Urinary bladder (tissue), 4 donors: ENCODE results near the gene FEN1. TPM values are rescaled to one million over a fixed set of nuclear protein-coding genes. Genes with fewer than 3 reads are reported as not detected.
A peak's percentile ranks its signal among the peaks of the same experiment; 100 is the strongest.

ENCODE experiments used
- DNase-seq: peaks from one replicate; pipeline ENCODE4 v3.0.0-alpha.2; 2015; ENCODE audit errors: extremely low spot score
- H3K27ac ChIP-seq: one replicate; pipeline ENCODE4 v1.5.1; 2013; ENCODE audit warnings: low read depth, mild to moderate bottlenecking, moderate library complexity
- H3K36me3 ChIP-seq: one replicate; pipeline ENCODE4 v1.6.1; 2013; ENCODE audit warnings: mild to moderate bottlenecking, moderate library complexity; ENCODE audit not compliant: insufficient read depth
- H3K4me1 ChIP-seq: one replicate; pipeline ENCODE4 v1.6.1; 2013; ENCODE audit warnings: mild to moderate bottlenecking, moderate library complexity; ENCODE audit not compliant: insufficient read depth
- H3K4me3 ChIP-seq: one replicate; pipeline ENCODE4 v1.5.1; 2013; ENCODE audit warnings: low read depth, low read length
- WGBS: extraction: QIAGEN DNeasy Blood & Tissue Kit; methylation state at CpG from one replicate; pipeline ENCODE4 v1.1.7; 2013; 5-methylcytosine and 5-hydroxymethylcytosine counted together
- polyA plus RNA-seq: library from polyadenylated mRNA; stranded (reverse); fragments of 200-250 nt; gene quantifications from one replicate; pipeline ENCODE4 v1.2.3, GENCODE V29; 2013
- total RNA-seq: library from RNA; depleted of rRNA; stranded (reverse); fragments of >200 nt; gene quantifications from one replicate; pipeline ENCODE4 v1.2.3, GENCODE V29; 2014
- donor health status: healthy with polysubstance abuse.
- donor health status: healthy.

Gene FEN1
- total and polyA plus RNA-seq, 2 donors = 9.6 to 13.1 TPM

DNA sequence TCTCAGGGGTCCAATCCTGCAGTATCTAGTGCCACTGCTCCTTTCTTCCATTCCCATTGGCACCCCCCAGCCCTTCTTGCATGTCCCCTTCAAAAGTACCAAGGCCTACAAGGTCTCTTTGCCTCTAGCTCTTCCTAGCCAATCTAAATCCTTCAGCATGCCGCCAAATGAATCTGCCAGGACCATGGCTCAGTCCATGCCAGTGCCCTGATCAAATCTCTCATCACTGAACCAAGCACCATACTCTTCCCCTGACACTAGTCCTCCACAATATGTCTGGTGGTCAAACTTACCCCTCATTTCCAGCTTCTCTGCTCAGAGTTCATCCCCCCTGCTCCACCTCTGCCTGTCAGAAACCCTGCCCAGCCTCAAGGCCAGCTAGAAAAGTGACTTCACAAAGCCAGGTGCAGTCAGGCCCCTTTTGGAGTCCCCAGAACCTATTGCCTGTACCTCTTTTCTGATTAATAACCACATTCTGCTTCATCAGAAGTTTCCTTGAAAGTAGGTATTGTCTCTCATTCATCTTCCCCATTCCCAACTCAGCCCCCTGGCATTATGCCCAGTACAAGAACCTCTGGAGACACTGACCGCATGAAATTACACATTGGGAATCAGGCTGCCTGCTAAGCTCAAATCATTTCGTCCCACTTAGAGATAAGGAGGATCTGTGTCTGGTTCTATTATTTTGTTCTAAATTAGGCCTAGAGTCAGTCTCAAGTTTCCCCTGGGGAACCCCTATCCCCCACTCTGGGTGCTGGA lies 11.4 kb downstream of the FEN1 start:
- Histone ChIP-seq H3K4me1 (no peaks in the 10 kb centered on the region), H3K4me3 (no peak overlapping the region), H3K27ac (no peak overlapping the region), H3K36me3 (no peaks in the 10 kb centered on the region)
- no peak for DNase-seq
- 58% methylated on average over 3 of the region's 3 CpGs for WGBS

GRCh38 chr11:61805146-61805545 lies 12.4 kb downstream of the FEN1 start:
- Histone ChIP-seq H3K36me3 (no peaks in the 10 kb centered on the region), H3K4me1 (no peaks in the 10 kb centered on the region), H3K27ac (no peak overlapping the region), H3K4me3 (no peak overlapping the region)
- WGBS = 94% methylated on average over 1 of the region's 1 CpG
- DNase-seq = no peak

GRCh38 chr11:61806785-61807184 lies 14.1 kb downstream of the FEN1 start:
- no peaks in the 10 kb centered on the region for H3K4me1 ChIP-seq
- H3K36me3 ChIP-seq = no peaks in the 10 kb centered on the region
- no peak for DNase-seq
- no peak overlapping the region for H3K27ac ChIP-seq
- no peak overlapping the region for H3K4me3 ChIP-seq
- WGBS = 90% methylated on average over 5 of the region's 5 CpGs

- DNase-seq = no peak
- no peak overlapping the region for H3K4me3 ChIP-seq
- 94% methylated on average over 8 of the region's 8 CpGs for WGBS
- no peak overlapping the region for H3K27ac ChIP-seq
- no peaks in the 10 kb centered on the region for H3K4me1 ChIP-seq
- H3K36me3 ChIP-seq = no peaks in the 10 kb centered on the region
Measured at GRCh38 chr11:61810671-61811175, 18.0 kb downstream of the FEN1 start.

DNA sequence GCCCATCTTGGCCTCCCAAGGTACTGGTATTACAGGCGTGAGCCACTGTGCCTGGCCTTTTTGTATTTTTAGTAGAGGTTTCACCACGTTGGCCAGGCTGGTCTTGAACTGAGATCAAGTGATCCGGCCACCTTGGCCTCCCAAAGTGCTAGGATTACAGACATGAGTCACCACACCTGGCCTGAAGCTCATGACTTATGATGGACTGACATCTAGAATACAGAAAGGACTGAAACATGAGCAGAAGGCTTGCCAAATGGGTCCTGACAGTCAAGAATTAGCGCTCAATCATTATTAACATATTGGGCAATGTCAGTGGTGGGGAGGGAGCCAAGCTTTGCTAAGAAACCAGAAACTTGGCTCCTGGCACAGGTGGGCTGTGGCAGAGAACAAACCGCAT lies 19.1 kb downstream of the FEN1 start:
- no peak for DNase-seq
- H3K27ac ChIP-seq = no peak overlapping the region
- no peak overlapping the region for H3K4me3 ChIP-seq
- no peaks in the 10 kb centered on the region for H3K4me1 ChIP-seq
- 93% methylated on average over 5 of the region's 5 CpGs for WGBS
- H3K36me3 ChIP-seq = no peaks in the 10 kb centered on the region

GRCh38 chr11:61812736-61813411 lies 20.2 kb downstream of the FEN1 start:
- no peak overlapping the region for H3K27ac ChIP-seq
- no peaks in the 10 kb centered on the region for H3K4me1 ChIP-seq
- no peaks in the 10 kb centered on the region for H3K36me3 ChIP-seq
- WGBS = 94% methylated on average over 4 of the region's 4 CpGs
- no peak for DNase-seq
- no peak overlapping the region for H3K4me3 ChIP-seq

- H3K4me1 ChIP-seq = no peaks in the 10 kb centered on the region
- no peak overlapping the region for H3K4me3 ChIP-seq
- no peaks in the 10 kb centered on the region for H3K36me3 ChIP-seq
- WGBS = 73% methylated on average over 16 of the region's 16 CpGs
- no peak overlapping the region for H3K27ac ChIP-seq
- DNase-seq = no peak
Measured at GRCh38 chr11:61814247-61814957, 21.7 kb downstream of the FEN1 start.

GRCh38 chr11:61814958-61815789 lies 22.5 kb downstream of the FEN1 start:
- DNase-seq = no peak
- Histone ChIP-seq H3K4me1 (no peaks in the 10 kb centered on the region), H3K27ac (peak overlapping the region; percentile 89), H3K4me3 (peak overlapping the region; percentile 61), H3K36me3 (no peaks in the 10 kb centered on the region)
- WGBS = 1% methylated on average over 66 of the region's 66 CpGs

DNA sequence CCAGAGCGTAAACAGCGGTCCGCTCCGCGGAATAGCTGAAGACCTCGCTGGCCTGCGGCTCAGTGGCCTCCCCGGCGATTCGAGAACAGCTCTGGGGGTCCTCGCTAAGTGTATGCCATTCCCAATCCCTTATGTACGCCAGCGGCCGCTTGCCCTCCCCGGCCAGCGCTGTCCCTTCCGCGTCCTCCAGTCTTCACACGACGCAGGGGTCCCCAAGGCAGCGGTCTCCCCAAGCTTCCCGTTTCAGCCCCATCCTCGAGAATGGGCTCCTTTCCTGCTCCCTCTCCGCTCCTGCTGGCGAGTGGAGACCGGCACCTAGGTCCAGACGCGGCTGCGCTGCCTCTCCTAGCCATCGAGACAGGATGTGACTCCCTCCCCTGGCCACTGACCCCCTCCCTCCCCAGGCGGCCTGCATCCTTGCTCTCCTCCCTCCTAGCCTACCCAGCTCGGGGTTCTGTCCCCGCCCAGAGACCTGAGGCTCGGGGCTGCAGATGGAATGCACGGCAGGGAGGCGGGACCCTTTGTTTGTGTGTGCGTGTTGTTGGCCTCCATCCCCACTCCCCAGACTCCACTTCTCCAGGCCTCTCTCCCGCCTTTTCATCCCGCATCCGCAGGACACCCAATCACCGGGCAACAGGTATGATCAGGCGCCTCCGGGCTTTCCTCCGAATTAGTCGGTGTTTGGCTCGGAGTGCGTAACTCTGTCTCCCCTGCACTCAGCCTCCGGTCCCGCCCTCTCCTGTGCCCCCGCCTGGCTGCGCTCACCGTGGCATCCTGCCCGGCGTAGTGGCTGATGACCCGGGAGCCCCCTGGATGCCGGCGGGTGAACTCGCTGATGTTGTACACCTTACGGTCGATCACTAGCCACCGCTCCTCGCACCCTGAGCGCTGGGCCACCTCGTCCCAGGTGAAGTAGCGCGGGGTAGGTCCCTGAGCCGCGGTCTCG lies 23.4 kb downstream of the FEN1 start:
- Histone ChIP-seq H3K4me1 (no peaks in the 10 kb centered on the region), H3K4me3 (peak overlapping the region; percentile 61), H3K27ac (peak overlapping the region; percentile 89), H3K36me3 (no peaks in the 10 kb centered on the region)
- no peak for DNase-seq
- WGBS = under 1% methylated on average over 69 of the region's 69 CpGs

DNA sequence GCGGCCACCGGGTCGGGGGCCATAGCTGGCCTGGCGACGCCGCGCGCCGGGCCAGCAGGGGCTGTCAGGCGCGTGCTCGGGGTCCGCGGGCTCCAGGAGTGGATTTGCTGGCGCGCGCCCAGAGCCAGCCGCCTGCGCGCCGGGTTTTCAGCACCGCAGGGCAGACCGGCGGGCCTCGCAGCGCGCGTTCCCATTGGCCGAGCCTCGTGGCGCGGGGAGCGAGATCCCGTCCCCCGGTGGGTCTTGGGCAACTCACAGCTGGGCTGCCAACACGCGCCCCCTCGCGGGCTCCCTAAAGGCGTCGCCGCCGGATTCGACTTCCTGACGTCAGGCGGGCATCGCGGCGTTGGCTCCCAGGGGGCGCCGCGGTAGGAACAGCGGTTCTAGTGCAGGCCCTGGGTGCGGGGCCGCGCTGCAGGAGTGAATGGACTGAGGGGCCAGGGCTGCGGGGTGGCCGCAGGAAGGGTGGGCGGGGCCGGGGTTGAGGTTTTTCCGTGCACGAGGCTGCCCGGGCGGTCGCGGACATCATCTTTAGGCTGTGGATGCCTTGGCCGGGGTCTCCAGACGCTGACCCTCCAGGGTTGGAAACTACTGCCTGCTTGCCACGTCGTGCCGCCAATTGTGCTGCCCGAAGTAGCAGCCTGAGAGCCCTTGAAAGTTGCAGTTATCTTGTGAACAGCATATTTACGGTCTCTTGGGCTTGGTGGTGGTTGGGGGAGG lies 24.2 kb downstream of the FEN1 start, which contains the start of gene FADS1:
TSS of gene FADS1 (minus strand) at position 268 of the 720 bp plus-strand sequence. CDS start at position 194, 74 bp downstream.
- Histone ChIP-seq H3K4me1 (no peaks in the 10 kb centered on the region), H3K27ac (peak within 1 kb of the TSS; percentile 89), H3K4me3 (peak within 1 kb of the TSS; percentile 61), H3K36me3 (no peaks in the 10 kb centered on the region)
- under 1% methylated on average over 73 of the region's 73 CpGs for WGBS
- no peak for DNase-seq

- H3K36me3 ChIP-seq = no peaks in the 10 kb centered on the region
- peak overlapping the region; percentile 61 for H3K4me3 ChIP-seq
- H3K27ac ChIP-seq = no peak overlapping the region
- WGBS = 66% methylated on average over 6 of the region's 6 CpGs
- DNase-seq = no peak
- H3K4me1 ChIP-seq = no peaks in the 10 kb centered on the region
Measured at GRCh38 chr11:61817471-61818202, 24.9 kb downstream of the FEN1 start.
